OCI-M1 (cell line): ENCODE data around the gene MARK1.
"Not testable (repeated sequence)": the region's sequence is repeated elsewhere in the genome, so short reads cannot be mapped to it uniquely, and the experiment has no call there.

Experiments
- DNase-seq: peaks from one replicate; lab custom pipeline; 2025; lab: John Stamatoyannopoulos, UW

The MARK1 gene

DNA sequence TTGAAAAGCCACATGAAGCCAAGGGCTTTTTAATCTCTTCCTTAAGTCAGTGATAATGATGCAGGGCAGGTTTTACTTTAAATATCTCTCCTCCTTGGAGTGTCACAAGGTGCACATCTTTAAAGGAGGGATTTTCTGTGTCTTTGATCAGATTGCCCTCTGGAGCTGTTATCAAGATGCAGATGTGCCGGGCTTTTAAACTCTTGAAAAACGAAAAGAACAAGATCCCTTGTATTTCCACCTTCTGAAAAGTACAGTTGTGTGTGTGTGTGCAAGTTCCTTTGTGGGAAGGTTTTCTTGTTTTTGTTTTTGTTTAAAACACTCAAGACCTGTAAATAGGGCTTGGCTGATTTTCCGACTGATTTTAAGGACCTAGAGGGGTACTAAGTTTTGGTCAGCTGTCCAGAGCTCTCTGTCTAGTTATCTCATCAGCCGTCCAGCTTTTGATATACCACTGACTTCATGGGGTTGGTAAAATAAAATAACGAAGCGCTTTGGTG is 1.6 kb downstream of the MARK1 start:
- no peak for DNase-seq

DNA sequence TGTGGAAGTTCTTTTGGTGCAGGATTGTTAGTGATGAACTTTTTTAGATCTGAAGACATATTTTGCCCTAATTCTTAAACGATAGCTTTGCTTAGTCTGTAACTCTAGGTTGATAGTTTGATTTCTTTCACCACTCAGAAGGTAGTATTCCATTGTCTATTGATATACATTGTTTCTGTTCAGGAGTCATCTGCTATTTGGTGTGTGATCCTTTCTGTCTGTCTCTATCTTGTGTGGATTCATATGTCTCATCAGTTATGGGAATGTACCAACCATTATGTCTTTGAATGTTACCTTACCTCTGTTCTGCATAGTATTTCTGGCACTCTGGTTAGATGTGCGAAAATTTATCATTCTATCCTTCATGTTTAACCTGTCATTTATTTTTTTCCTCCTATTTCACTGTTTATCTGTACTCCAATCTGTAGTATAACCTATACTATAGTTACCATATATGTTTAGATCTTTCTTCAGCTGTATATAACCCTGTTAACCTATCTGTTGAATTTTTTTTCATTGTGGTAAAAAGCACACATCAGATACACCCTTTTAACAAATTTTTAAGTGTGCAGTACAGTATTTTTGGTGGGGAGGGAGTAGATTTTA is 5.7 kb downstream of the MARK1 start:
- DNase-seq, result no peak

DNA sequence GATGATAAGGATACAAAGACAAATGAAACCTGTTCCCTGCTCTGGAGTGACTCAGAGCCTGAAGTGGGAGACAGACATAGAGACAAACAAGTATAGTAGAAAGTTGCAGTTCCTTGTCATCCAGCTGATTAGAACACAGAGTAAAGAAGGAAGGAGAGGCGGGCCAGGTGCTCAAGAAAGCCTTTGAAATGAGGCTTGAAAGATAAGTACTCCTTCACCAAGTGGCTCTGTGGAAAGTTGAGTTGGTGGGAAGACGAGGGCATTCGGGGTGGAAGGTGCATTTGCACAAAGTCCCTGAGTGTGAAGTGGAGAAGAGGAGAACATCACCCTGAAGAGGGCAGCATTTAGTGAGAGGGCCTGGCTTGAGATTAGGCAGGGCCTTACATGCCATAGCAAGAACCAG is 17.0 kb downstream of the MARK1 start:
- peak; percentile 46 for DNase-seq

DNA sequence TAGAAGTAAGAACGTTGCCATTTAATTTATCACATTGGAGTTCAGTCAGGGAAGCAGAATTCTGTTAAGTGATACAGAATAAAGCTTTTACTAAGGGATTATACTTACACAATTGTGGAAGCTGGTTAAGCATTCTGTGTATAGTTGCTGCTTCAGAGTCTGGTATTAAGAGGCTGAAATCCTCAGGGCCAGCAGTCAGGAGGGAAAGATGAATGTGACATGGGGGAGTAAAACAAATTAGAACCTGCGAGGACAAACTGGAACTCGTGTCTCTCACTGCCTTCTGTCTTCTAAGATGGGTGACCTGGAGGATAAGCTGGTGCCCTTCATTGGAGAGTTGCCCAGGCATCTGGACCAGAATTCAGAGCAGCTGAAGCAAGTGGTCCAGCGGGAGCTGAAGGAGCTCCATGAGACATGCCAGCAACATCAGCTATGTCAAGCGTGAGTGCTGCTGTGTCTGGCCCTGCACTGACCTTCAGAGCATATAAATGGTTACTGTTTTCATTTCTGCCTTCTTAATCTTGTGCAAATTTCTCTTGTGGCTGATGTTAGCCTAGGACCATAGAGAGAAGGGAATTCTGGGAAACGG is 23.0 kb downstream of the MARK1 start:
- no peak for DNase-seq

DNA sequence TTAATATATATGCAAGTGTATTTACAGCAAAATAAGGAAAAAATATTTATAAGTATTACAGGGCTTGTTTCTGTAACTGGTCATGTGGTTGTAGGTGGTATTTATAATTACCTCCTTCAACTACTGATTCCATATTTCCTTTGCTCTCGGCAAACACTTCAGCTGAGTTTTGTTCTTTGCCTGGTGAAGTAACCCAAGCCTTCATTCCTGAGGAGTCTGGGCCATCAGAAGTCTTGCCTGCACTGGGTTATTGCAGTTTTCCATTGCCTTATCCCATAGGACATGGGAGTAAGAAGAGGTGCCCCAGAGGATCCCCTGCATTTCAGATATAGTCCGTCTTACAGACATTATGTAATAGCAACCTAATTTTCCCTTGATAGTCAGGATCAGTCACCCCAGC is 23.8 kb downstream of the MARK1 start:
- no peak for DNase-seq

DNA sequence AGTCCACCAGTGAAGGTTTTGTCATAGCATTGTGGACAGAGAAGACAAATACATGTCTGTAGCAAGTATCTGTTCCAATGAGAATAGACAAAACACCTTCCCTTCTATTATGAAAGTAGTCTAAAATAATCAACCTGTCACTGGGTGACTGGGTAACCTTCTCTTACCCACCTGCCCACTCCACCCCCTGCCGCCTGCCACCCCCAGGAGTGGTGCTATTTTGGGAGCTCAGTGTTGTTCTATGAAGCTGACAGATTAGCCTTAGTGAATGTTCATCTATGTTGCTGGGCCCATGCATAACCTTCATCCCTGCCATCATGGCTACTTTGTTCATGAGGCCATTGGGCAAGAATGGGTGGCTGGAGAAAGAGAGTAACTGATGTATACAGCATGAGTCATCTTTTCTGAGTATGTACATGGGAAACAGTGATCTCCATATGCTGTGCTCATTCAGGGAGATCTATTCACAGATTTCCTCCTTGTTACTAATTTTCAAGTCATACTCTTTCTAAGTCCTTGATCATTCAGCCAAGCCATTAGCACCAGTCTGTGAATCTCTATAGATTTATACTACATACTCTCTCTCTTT is 24.8 kb downstream of the MARK1 start:
- DNase-seq, result no peak

DNA sequence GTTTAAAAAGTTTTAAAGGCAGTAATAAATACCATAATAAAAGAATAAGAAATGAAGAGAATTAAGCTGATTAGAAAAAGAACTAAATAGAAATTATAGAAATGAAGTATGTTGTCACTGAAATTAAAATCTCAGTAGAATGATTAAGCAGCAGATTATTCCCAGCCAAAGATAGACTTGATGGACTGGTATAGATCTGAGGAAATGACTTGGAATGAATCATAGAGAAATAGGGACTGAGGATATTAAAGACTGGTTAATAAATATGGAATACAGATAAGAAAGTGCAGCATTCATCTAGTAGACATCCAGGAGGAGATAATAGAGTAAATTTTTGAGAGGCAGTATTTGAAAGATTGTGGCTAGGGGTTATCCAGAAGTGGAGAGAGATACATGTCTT is 28.7 kb downstream of the MARK1 start:
- no peak for DNase-seq

DNA sequence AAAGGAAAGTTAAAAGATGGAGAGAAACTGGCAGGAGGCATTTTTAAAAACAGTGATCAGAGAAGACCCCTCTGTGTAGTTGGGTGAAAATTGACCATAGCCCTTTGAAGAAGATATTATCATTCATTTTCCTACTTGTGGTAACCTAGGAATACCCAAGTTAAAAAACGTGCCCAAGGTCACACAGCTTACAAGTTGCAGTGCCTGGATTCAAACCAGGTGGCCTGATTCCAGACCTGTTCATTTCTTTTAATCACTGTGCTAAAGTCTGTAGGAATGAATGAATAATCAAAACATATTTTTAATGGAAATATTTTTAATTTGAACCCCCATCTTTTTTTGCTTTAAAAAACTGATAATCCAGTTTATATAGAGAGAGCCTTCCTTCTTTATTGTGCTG is 35.6 kb downstream of the MARK1 start:
- no peak for DNase-seq

DNA sequence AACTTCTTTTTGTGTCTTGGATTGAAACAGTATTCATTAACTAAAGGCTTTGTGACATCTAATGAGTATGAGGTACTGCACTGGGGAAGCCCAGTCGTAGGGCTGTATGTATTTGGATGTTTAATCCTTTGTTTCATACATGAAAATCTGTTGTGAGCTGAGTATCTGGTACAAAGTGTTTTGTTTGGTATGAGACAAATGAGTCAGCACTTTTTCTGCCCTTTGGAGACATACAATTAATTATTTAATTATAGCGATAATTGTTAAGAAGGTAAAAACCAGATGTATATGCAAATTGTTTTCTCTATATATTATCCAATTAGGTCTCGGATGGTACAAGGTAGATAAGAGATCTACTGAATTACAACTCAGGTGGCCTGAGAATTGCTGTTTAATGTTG is 36.3 kb downstream of the MARK1 start:
- peak; percentile 14 for DNase-seq

DNA sequence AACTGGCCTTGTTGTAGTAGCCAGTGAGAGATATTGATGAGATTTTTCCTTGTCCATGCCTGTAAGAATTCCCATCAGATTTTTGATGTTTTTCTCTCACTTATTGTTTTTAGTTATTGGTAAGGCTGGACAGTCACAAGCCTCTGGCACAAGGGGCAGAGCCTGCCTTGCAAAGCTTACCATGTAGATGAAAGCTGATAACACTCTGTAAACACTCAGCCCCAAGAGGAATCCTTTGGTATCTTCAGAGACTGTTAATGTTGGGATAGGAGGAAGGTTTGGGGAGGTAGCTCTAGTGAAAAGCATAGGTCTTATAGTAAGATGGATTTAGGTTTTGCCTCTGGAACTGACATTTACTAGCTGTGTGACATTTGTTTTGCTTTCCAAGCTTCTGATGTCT is 37.7 kb downstream of the MARK1 start:
- DNase-seq, result peak; percentile 15

DNA sequence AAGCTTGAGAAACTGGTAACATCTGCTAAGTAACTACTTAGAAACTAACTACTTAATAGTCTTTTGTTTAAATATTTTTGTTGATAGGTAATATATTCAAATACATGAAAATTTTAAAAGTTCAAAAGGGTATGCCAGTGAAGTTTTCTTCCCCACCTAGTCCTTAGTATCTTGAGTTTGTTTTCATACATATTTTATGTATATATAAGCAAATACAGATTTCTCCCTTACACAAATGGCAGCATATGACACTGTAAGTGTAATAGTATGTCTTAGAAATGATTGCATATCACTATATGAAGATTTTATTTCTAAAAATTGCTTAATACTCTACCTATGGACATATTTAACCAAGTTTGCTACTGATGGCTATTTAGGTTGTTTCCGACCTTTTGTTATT is 38.9 kb downstream of the MARK1 start:
- no peak for DNase-seq

DNA sequence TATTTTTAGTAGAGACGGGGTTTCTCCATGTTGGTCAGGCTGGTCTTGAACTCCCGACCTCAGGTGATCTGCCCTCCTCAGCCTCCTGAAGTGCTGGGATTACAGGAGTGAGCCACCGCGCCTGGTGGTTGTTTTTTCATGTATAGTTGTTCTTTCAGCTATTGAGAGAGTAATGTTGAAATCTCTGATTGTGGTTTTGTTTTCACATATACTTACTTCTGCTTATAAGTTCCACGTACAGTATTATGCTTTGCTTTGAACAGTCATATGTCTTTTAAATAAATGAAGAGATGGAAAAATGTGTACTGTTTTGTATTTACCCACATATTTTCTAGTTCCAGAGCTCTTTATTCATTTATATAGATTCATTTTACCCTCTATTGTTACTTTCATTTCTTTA is 44.5 kb downstream of the MARK1 start:
- DNase-seq, result no peak

DNA sequence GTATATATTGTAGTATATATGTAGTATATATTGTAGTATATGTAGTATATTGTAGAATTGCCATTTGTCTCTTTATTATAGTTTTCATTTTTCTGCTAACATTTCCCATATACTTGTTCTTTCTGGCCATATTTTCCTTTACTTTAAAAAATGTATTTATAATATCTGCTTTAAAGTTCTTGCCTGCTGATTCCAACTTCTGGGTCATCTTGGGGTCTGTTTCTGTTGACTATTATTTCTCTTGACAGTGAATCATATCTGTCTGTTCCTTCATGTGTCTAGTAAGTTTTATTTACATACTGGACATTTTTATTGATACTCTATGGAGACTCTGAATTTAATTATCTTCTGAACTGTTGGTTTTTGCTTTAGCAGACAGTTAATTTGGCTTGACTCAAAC is 45.9 kb downstream of the MARK1 start:
- peak; percentile 37 for DNase-seq

DNA sequence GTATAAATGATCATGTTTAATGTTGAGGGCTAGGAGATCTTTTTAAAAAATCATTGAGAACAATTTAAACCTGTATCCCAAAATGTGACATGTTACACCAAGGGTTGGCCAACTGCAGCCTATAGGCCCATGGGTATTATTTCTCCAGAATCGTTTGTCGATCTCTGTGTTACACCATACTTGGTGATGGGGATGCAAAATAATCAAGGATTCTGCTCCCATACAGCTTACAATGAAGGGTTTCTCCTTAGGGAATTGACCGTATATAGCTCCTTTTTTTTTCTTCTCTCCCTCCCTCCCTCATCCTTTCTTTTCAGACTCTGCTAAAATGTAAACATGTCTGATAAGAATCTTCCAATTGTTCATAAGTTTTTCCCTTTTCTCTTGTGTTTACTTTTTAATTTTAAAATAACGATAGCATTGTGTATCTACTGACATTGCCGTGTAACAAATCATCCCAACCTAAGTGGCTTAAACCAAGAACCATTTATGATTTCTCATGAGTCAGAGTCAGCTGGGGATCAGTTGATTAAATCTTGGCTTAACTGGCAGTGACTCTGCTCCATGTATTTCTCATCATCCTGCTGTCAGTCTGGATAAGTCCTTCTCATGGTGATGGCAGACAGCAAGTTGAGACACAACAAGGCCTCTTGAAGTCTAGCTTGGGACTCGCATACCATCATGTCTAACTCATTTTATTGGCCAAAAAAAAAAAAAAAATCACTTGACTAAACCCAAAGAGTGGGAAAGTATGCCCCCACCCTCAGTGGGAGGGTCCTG is 48.0 kb downstream of the MARK1 start:
- no peak for DNase-seq

DNA sequence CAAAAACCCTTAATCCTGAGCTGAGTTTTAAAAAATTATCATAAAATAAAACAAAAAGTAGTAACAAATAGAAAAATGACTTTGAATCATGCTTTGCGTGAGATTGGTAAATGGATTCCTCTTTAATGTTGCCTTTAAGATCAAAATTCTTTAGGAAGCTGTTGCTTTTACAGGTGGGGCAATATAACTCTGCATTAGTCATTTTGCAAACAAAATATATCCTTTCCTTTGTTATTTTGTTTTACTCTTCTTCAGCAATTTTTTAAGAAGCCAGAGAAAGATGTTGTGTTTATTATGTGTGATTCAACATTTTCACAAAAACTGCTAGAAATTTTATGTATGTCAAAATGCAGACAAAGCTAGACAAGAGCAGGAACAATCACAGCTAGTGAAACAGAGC is 50.0 kb downstream of the MARK1 start:
- DNase-seq, result no peak

DNA sequence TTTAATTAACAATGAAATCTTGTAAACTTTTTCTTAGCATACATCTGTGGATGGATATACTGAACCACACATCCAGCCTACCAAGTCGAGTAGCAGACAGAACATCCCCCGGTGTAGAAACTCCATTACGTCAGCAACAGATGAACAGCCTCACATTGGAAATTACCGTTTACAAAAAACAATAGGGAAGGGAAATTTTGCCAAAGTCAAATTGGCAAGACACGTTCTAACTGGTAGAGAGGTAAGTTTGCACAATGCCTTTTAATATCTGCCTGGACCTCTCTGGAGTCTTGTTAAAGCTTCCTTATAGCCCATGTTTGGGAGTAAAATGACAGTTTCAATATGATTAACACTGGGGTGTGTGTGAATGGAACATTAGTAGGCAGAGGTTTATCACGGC is 51.4 kb downstream of the MARK1 start:
- DNase-seq, result no peak

DNA sequence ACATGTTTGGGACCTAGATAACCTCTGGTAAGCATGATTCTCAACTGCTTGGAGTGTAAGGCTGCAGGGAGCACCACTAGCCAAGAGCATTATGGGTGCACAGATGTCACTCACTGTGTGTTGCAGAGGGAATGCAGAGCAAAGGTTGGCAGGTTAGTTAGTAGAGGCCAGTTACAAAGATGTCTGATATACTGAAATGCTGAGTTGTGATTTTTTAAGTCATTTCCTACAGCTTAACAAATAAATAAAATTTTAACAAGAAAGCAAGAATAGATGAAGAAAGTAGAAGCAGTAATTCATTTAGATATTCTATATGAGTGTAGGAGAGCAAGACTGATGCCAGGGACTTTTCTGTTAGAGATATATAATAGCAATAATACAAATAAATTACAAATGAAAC is 64.8 kb downstream of the MARK1 start:
- DNase-seq, result no peak

DNA sequence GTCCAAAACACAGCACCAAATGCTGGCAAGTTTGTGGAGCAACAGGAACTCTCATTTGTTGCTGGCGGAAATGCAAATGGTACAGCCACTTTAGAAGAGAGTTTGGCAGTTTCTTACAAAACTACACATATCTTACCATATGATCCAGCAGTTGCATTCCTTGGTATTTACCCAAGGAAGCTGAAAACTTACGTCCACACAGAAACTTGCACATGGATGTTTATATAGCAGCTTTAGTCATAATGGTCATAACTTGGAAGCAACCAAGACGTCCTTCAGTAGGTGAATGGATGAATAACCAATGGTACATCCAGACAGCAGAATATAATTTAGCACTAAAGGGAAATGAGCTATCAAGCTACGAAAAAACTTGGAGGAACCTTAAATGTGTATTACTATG is 66.4 kb downstream of the MARK1 start:
- DNase-seq, result no peak

DNA sequence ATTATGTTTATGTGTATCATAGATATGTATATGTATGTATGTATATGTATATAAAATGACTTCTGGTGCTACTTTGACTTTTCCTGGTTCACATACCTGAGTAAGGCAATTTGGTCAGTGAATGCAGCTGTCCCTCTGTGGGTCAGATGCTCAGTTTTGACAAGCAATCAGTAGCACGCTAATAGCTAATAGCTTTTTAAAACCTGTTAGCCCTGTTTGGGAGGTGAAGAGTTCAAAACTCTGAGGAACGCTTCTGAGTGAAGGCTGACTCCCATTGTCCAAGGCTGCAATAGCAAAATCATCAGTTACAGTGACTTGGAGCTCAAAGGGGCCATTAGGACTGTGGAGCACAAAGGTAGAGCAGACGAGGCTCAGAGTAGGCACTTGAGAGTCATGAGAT is 67.2 kb downstream of the MARK1 start:
- DNase-seq, result no peak

DNA sequence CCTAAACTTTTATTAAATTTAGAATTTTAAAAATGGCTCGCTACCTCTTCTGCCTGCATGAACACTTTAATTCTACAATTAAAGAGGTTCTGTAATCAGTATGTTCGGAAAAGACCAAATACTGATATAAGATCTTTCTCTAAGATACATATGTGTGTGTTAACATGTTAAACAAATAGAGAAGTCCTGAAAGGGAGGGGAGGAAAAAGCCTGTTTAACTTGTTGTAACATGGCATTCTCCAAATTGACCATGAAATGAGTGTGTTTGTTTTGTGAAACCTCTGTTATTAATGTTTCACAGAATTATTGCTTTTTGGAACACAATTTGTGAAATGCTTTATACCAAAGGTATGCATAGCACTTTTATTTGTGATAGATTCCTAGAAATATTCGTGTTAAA is 77.0 kb downstream of the MARK1 start:
- no peak for DNase-seq

DNA sequence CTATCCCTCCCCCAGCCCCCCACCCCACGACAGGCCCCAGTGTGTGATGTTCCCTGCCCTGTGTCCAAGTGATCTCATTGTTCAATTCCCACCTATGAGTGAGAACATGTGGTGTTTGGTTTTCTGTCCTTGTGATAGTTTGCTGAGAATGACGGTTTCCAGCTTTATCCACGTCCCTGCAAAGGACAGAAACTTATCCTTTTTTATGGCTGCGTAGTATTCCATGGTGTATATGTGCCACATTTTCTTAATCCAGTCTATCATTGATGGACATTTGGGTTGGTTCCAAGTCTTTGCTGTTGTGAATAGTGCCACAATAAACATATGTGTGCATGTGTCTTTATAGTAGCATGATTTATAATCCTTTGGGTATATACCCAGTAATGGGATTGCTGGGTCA is 77.7 kb downstream of the MARK1 start:
- not testable (repeated sequence) for DNase-seq

DNA sequence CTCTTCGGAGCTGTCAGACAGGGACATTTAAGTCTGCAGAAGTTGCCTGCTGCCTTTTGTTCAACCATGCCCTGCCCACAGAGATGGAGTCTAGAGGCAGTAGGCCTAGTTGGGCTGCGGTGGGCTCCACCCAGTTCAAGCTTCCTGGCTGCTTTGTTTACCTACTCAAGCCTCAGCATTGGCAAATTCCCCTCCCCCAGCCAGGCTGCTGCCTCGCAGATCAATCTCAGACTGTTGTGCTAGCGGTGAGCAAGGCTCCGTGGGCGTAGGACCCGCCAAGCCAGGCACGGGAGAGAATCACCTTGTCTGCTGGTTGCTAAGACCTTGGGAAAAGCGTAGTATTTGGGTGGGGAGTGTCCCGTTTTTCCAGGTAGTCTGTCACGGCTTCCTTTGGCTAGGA is 83.2 kb downstream of the MARK1 start:
- not testable (repeated sequence) for DNase-seq

DNA sequence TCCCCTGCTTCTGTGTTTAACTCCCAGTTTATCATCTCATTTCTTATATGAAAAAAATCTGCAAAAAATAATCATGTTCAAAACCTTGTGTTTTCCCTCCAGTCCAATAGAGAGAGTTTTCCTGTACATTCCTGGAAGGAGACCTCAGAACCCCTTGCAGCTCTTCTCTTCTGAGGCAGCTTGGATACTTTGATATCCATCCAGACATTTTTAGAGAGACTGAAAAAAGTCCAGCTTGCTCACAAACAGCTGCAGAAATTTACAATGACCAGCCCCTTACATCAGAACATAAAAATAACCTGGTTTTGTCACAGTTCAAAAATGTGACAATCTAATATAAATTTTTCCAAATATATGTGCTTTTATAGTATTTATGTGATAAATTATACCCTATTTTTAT is 88.9 kb downstream of the MARK1 start:
- DNase-seq, result no peak
